GM21528 (cell line): ENCODE measurements around the gene FIS1.
"Not testable (repeated sequence)": the region's sequence is repeated elsewhere in the genome, so short reads cannot be mapped to it uniquely, and the experiment has no call there.

Experiments used
- ATAC-seq: cut with Tn5 transposase; IDR thresholded peaks from one replicate; pipeline ENCODE4 v1.9.1; 2021; ENCODE audit warnings: mild to moderate bottlenecking, moderate library complexity; ENCODE audit not compliant: unreplicated experiment, low FRiP score

Gene FIS1

GRCh38 chr7:101208794-101209193, 36.1 kb downstream of the FIS1 start:
- ATAC-seq = no peak

- no peak for ATAC-seq
These were observed 37.4 kb downstream of the FIS1 start for GRCh38 chr7:101207459-101207858.

- no peak for ATAC-seq
These were observed 38.2 kb downstream of the FIS1 start for GRCh38 chr7:101206665-101207042.

- no peak for ATAC-seq
These were observed 38.8 kb downstream of the FIS1 start for GRCh38 chr7:101205901-101206664.

- ATAC-seq = not testable (repeated sequence)
These were observed 40.8 kb downstream of the FIS1 start for GRCh38 chr7:101203740-101204738.

GRCh38 chr7:101202603-101202918, 42.3 kb downstream of the FIS1 start:
- ATAC-seq = no peak

- ATAC-seq = no peak
These were observed 42.9 kb downstream of the FIS1 start for GRCh38 chr7:101201695-101202602.

- no peak for ATAC-seq
These were observed 43.9 kb downstream of the FIS1 start, which contains the start of gene MOGAT3 for GRCh38 chr7:101200862-101201599. MOGAT3 (minus strand) TSS chr7:101201036; CDS start chr7:101200854, 182 bp downstream.

- ATAC-seq = no peak
These were observed 44.4 kb downstream of the FIS1 start for GRCh38 chr7:101200504-101200861.

- ATAC-seq = not testable (repeated sequence)
These were observed 45.4 kb downstream of the FIS1 start for GRCh38 chr7:101199522-101199921.

- no peak for ATAC-seq
These were observed 46.4 kb downstream of the FIS1 start for GRCh38 chr7:101198476-101198875.

- no peak for ATAC-seq
These were observed 46.9 kb downstream of the FIS1 start for GRCh38 chr7:101197991-101198390.

- ATAC-seq = no peak
These were observed 49.0 kb downstream of the FIS1 start for GRCh38 chr7:101195884-101196283.
